DOHH2 (cell line): ENCODE measurements around the gene LPXN.

Experiments
- CTCF ChIP-seq: fragments of 200-600 bp; sonication (generic); IDR thresholded peaks from one replicate; pipeline ENCODE4 v1.5.1; 2014; ENCODE audit warnings: antibody characterized with exemption, mild to moderate bottlenecking, low read depth, low read length; ENCODE audit not compliant: poor library complexity, severe bottlenecking
- EZH2phosphoT487 ChIP-seq: fragments of 200-600 bp; sonication (generic); IDR thresholded peaks from 2 replicates; pipeline ENCODE4 v1.6.1; 2017; ENCODE audit warnings: borderline replicate concordance, mild to moderate bottlenecking, antibody characterized with exemption, low read length, moderate library complexity, mixed read lengths

- TF ChIP-seq CTCF, result no peak
- TF ChIP-seq EZH2phosphoT487, result no peak
Observed at GRCh38 chr11:58531865-58532341, 43.8 kb downstream of the LPXN start.
